ENCODE data around the gene MYLK. TPM values are rescaled to one million over a fixed set of nuclear protein-coding genes. Genes with fewer than 3 reads are reported as not detected.

The MYLK gene
- total RNA-seq, 2 donors from 2014 or later: 1,187 to 1,887 TPM

- intact Hi-C loops (cut with DNase I): loop anchor here in 1 of 2 donors (5.0 kb wide), 1 partner anchor 44 kb away; no protein-coding TSS in a partner anchor
- no peak for DNase-seq (ENCODE audit: low spot score)
These were observed 188.1 kb downstream of the MYLK start for GRCh38 chr3:123695731-123696640.

DNA sequence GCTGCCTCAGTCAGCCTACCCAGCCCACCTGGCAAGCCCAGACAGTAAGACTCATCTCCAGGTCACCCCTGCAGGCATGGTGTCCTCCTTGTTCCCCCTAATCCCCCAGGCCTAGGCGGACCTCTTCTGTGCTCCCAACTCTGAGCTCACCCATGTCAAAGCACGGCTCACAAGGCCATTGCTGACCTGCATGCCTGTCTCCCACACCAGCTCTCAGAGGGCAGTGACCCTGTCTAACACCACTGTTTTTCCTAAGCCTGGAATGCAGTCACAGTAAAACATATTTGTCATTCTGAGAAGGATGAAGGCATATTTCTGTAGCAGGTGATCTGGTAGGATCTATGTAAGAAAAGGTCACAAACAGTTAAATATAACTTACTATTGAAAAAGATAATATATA, 189.0 kb downstream of the MYLK start:
- intact Hi-C loops (cut with DNase I): loop anchor here in 1 of 2 donors (5.0 kb wide), 1 partner anchor 43 kb away; no protein-coding TSS in a partner anchor

GRCh38 chr3:123694366-123695087, 189.6 kb downstream of the MYLK start:
- no peak for DNase-seq (ENCODE audit: low spot score)
- intact Hi-C loops (cut with DNase I): loop anchor here in 1 of 2 donors (5.0 kb wide), 1 partner anchor 42 kb away; no protein-coding TSS in a partner anchor

More for the DNA sequence above, 189.0 kb downstream of the MYLK start:
- no peak for DNase-seq (ENCODE audit: low spot score)

- intact Hi-C loops (cut with DNase I): no loop called here
- no peak for DNase-seq (ENCODE audit: low spot score)
These were observed 190.4 kb downstream of the MYLK start for GRCh38 chr3:123693584-123694190.

DNA sequence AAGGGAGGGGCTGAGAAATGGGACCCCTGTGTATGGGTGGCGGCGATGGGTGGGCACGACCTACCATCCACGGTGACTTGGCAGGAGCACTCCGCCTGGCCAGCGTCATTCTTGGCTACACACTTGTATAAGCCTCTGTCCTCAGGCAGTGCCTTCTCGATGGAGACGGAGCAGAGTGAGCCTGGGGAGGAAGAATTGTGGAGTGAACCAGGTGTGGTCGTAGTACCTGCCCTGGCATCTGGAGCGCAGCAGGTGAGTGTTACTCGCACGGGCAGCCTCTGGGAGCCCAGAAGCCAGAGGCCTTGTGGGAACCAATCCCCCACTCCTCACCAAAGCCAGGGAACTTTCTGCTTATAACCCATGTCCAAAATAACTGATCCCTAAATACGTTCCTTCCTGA, 191.5 kb downstream of the MYLK start:
- no peak for DNase-seq (ENCODE audit: low spot score)
- intact Hi-C loops (cut with DNase I): no loop called here

DNA sequence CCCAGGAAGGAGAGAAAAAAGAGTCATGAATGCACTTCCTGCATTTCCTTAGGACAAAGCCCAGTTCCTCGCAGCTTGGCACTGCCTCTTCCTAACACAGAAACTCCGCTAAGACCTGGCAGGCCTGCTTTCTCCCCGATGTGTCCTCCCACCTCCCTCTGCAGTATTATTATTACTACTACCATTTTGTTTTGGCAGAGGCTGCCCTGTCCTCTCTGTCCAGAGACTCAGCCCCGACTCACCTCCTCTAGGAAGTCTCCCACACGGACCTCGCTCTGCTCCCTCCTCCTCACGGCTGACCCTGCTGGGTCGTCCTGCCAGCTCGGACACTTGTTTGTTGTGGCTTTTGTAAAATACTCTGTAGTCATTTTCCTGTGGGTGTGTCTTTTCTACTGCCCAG, 192.1 kb downstream of the MYLK start:
- no peak for DNase-seq (ENCODE audit: low spot score)

GRCh38 chr3:123689831-123690230, 194.3 kb downstream of the MYLK start:
- no peak for DNase-seq (ENCODE audit: low spot score)
- intact Hi-C loops (cut with DNase I): no loop called here

More for the DNA sequence above, 192.1 kb downstream of the MYLK start:
- intact Hi-C loops (cut with DNase I): no loop called here

DNA sequence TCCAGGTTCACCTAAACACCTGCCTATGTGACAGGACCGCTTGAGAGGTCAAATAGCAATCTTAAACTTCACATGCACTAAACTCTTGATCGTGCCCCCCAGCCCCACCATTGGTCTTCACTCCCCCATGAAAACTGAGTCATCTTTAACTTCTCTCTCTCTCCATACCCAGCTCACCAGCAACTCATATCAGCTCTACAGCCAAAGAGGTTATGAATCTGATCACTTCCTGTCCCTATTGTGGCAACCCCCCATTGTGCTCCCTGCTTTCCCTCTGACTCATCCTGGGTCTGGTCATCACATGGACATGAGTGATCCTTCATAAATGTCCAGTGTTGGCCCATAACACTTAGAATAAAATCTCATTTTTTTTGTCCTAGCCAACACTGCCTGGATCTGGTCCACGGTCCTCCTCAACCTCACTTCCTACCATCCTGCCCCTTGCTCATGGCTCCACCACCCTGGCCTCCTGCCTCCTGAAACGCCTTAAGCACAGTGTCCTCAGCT, 195.8 kb downstream of the MYLK start:
- no peak for DNase-seq (ENCODE audit: low spot score)
- intact Hi-C loops (cut with DNase I): no loop called here

DNA sequence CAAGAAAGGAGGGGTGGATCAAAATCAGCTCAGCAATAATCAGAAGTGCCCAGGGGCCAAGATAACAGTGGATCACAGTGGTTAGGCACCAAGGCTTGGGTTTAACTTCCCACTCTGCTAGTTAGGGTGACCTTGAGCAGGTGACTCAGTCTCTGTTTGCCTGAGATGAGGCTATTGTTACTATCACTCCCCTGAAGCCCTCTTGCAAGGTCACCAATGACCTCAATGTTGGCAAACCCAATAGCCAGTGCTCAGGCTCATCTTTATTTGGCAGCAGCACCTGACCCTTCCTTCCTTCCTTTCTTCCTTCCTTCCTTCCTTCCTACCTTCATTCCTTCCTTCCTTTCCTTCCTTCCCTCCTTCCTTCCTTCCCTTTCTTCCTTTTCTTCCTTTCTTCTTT, 196.8 kb downstream of the MYLK start:
- intact Hi-C loops (cut with DNase I): no loop called here
- no peak for DNase-seq (ENCODE audit: low spot score)

GRCh38 chr3:123686251-123686650, 197.9 kb downstream of the MYLK start:
- intact Hi-C loops (cut with DNase I): no loop called here
- no peak for DNase-seq (ENCODE audit: low spot score)

DNA sequence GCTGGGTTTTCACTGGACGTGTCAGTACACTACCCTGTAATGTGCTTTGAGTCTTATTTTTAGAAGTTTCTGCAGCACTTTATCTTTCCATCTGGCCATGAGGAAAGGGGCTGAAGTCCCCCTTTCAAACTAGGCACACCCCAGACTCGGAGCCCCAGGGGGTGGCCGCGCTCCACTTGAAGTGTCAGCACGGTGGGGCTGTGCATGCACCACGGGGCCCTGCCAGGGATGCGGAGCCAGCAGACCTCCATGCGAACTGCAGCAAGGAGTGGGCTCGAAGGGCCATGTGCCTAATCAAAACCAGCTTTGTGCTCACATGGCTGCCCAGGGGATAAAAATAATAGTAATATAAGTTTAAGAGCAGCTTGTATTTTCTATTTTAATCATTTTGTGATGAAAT, 198.4 kb downstream of the MYLK start:
- intact Hi-C loops (cut with DNase I): no loop called here
- no peak for DNase-seq (ENCODE audit: low spot score)

- DNase-seq (ENCODE audit: low spot score): no peak
- intact Hi-C loops (cut with DNase I): no loop called here
These were observed 199.5 kb downstream of the MYLK start for GRCh38 chr3:123684636-123685035.

DNA sequence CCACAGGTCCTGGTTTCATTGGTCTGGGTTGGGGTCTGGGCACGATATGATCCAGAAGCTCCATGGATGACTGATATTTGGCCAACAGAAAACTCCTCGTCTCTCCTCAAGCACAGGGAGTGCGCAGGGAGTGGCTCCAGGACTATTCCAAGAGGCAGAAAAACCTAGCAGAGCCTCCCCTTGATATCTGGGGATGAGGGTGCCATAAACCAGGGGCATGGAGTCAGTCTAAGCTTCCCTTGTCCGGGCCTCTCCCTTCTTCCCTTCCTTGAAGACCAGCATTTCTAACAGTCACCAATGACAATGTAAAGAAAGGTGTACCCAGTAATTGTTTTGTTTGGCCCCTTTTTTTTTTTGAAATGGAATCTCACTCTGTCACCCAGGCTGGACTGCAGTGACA, 199.9 kb downstream of the MYLK start:
- no peak for DNase-seq (ENCODE audit: low spot score)
- intact Hi-C loops (cut with DNase I): no loop called here

DNA sequence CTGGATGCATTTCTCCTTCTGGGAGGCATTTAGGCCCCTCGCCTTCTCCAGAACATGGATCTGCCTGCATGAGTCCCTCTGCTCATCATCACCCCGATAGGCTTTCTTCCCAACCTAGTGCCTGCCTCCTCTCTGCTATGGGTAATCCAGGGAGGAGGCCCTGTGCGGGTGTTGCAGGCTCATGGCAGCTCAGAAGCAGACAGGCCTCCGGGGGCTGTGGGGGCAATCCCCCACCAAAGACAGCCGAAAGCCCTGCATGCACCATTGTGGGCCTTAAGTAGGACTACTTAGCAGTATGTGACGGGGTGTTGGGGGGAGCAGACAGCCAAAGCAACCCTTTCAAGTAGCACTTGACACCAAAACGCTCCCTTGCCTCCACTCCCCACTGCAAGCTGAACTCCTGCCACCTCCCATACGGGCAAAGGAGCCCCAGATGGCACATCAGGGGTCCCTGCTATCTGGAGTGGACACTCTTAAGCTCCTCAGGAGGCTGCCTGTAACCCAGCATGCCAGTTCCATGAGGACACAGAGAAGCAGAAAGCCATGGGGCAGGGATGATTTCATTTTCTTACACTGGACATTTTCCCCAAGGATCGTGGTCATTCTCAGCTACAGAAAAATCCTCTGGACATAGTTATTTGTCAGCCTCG, 200.5 kb downstream of the MYLK start:
- intact Hi-C loops (cut with DNase I): no loop called here
- no peak for DNase-seq (ENCODE audit: low spot score)

DNA sequence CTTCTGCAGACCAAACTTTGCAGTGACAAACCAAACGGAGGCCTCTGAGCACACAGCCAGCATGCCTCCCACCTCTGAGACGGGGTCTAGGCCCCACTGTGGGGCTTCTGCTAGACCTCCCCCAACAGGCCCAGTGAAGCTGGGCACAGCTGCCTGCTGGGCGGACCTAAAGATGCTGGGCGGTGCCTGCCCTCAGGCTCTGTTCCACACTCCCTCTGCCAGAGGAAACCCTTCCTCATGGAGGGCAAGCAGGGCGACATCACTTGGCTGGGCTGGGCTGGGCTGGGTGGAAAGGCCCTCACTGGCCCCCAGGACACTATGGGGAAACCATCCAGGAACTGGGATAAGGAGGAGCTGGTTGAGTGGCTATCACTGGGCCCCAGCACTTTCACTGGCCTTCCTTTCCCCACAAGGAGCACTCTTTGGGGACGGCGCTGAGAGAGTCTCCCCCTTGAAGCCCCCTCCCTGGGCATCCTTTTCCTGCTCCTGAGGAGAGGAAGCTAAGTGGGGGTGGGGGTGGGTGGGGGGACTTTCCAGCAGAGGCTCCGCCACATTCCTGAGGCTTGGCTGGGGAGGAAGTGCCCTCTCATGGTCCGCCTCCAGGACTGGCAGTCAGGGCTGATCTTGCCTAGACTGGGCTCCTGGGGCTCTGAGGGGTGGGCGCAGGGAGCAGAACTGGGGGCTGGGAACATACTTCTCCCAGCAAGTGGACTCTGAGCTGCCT, 201.2 kb downstream of the MYLK start:
- DNase-seq (ENCODE audit: low spot score): no peak
- intact Hi-C loops (cut with DNase I): no loop called here

DNA sequence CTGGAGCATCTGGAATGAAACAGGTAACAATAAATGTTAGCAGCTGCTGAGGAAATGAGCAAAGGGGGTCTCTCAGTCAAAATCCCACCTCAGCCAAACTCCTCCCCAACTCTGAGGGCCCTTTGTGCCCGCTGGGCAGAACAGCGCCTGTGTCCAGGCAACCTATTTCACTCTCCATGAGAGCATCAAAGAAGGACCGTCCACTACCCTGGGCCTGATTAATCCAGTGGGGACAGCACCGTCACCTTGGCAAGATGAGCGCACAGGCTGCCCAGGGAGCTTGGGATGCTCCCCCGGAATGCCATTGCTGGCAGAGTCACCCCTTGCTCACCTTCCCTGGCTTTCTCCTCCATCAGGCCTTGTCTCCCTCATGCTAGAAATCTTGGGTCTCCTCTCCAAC, 201.8 kb downstream of the MYLK start:
- DNase-seq (ENCODE audit: low spot score): no peak
- intact Hi-C loops (cut with DNase I): no loop called here

DNA sequence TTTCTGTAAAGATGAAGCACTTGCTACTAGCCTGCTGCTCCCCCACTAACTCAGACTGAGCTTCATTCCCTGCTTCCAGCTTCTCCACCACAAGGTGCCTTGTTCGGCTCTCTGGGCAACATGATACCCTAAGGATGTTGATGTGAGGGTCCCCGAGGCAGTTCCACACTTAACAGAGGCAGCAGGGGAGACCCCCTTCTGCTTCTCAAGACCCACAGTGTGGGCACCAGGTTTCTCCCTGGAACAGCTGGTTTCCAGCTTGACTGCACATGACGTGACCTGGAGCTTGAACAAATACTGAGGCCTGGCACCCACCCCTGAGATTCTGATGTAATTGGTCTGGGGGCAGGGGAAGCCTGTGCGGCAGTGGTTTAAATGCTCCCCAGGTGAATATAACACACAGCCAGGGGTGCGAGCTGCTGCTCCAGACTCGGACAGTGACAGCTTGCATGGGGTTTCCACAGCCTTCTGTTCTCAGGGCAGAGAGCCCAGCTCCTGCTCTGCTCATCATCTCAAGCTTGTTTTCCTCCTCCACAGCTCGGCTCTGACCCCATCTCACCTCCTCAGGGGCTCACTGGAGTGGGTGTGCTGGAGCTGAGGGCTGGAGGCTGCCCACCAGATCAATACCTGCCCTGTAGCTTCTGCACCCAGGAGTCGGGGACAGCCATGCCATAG, 204.3 kb downstream of the MYLK start:
- DNase-seq (ENCODE audit: low spot score): no peak
- intact Hi-C loops (cut with DNase I): no loop called here

GRCh38 chr3:123678108-123678511, 206.0 kb downstream of the MYLK start:
- no peak for DNase-seq (ENCODE audit: low spot score)

More at GRCh38 chr3:123678108-123678511, 206.0 kb downstream of the MYLK start:
- intact Hi-C loops (cut with DNase I): no loop called here
